ENCODE results near the gene PRKCB. TPM values are rescaled to one million over a fixed set of nuclear protein-coding genes. Genes with fewer than 3 reads are reported as not detected.
"Not testable (repeated sequence)": the region's sequence is repeated elsewhere in the genome, so short reads cannot be mapped to it uniquely, and the experiment has no call there.

Gene PRKCB
- total and polyA plus RNA-seq, 9 donors, result 0.38 to 5.0 (median 1.2) TPM

GRCh38 chr16:24228514-24228913, 392.7 kb downstream of the PRKCB start:
- Histone ChIP-seq H3K9me3 (no peaks in the 10 kb centered on the region), H3K36me3 (no peaks in the 10 kb centered on the region), H3K4me3 (no peak overlapping the region), H3K27ac (no peak overlapping the region), H3K27me3 (no peaks in the 10 kb centered on the region), H3K4me1 (ENCODE audit: insufficient read depth) (no peaks in the 10 kb centered on the region)
- intact Hi-C loops (cut with DNase I), result no loop called here
- 82 to 88% (median 88%) methylated on average over 7 of the region's 7 CpGs for WGBS, 3 donors
- TF ChIP-seq POLR2A (IDR thresholded peaks at IDR 0.05) (no peak), EP300 (IDR thresholded peaks at IDR 0.05) (no peak), CTCF (IDR thresholded peaks at IDR 0.05) (no peak)
- DNase-seq, result no peak

- intact Hi-C loops (cut with DNase I), result no loop called here
- TF ChIP-seq CTCF (IDR thresholded peaks at IDR 0.05), result no peak
- TF ChIP-seq EP300 (IDR thresholded peaks at IDR 0.05), result no peak
- TF ChIP-seq POLR2A (IDR thresholded peaks at IDR 0.05), result no peak
- H3K27ac ChIP-seq, result no peak overlapping the region
- no peaks in the 10 kb centered on the region for H3K9me3 ChIP-seq
- no peak for DNase-seq
- H3K36me3 ChIP-seq, result no peaks in the 10 kb centered on the region
- WGBS, 3 donors, result 74 to 80% (median 75%) methylated on average over 2 of the region's 2 CpGs
- H3K4me1 ChIP-seq (ENCODE audit: insufficient read depth), result no peaks in the 10 kb centered on the region
- H3K4me3 ChIP-seq, result no peak overlapping the region
- H3K27me3 ChIP-seq, result no peaks in the 10 kb centered on the region
Measured at GRCh38 chr16:24232936-24233335, 397.2 kb downstream of the PRKCB start.

GRCh38 chr16:24234737-24235136, 399.0 kb downstream of the PRKCB start:
- no peak overlapping the region for H3K27ac ChIP-seq
- no peak overlapping the region for H3K4me3 ChIP-seq
- no peaks in the 10 kb centered on the region for H3K27me3 ChIP-seq
- H3K36me3 ChIP-seq, result no peaks in the 10 kb centered on the region
- H3K9me3 ChIP-seq, result no peaks in the 10 kb centered on the region
- intact Hi-C loops (cut with DNase I), result no loop called here
- 69 to 77% (median 71%) methylated on average over 5 of the region's 5 CpGs for WGBS, 3 donors
- no peaks in the 10 kb centered on the region for H3K4me1 ChIP-seq (ENCODE audit: insufficient read depth)
- no peak for DNase-seq
- TF ChIP-seq EP300 (IDR thresholded peaks at IDR 0.05) (no peak), POLR2A (IDR thresholded peaks at IDR 0.05) (no peak), CTCF (IDR thresholded peaks at IDR 0.05) (no peak)

GRCh38 chr16:24235806-24236205, 400.0 kb downstream of the PRKCB start:
- H3K36me3 ChIP-seq, result no peaks in the 10 kb centered on the region
- H3K27me3 ChIP-seq, result no peaks in the 10 kb centered on the region
- no peaks in the 10 kb centered on the region for H3K9me3 ChIP-seq
- H3K27ac ChIP-seq, result no peak overlapping the region
- TF ChIP-seq POLR2A (IDR thresholded peaks at IDR 0.05) (no peak), EP300 (IDR thresholded peaks at IDR 0.05) (no peak), CTCF (IDR thresholded peaks at IDR 0.05) (no peak)
- 38 to 56% (median 50%) methylated on average over 2 of the region's 2 CpGs for WGBS, 3 donors
- DNase-seq, result no peak
- intact Hi-C loops (cut with DNase I), result no loop called here
- no peaks in the 10 kb centered on the region for H3K4me1 ChIP-seq (ENCODE audit: insufficient read depth)
- H3K4me3 ChIP-seq, result no peak overlapping the region

GRCh38 chr16:24238846-24239245, 403.1 kb downstream of the PRKCB start:
- H3K4me3 ChIP-seq; DNase-seq; H3K4me1 ChIP-seq (ENCODE audit: insufficient read depth); H3K27me3 ChIP-seq; intact Hi-C loops (cut with DNase I); H3K9me3 ChIP-seq; H3K36me3 ChIP-seq; H3K27ac ChIP-seq: not testable (repeated sequence)
- WGBS, 3 donors, result 55 to 60% (median 58%) methylated on average over 2 of the region's 2 CpGs

Data from ovary (tissue), 9 donors.